Mesenteric fat pad (tissue), 1 donor: ENCODE data around the gene P2RX3. TPM values are rescaled to one million over a fixed set of nuclear protein-coding genes. Genes with fewer than 3 reads are reported as not detected.

ENCODE experiments used
- DNase-seq: peaks from one replicate; pipeline ENCODE4 v3.0.0-alpha.2; 2020; ENCODE audit warnings: low spot score
- total RNA-seq: library from RNA; stranded (reverse); fragmentation: NEBNext Ultra II Directional; extraction: Animal tissue kit (Norgen Biotek cat#: 25700); gene quantifications from one replicate; pipeline ENCODE4 v1.2.1, GENCODE V29; 2021
- donor health status: DM: yes; HTN: yes; CAD: no.

The P2RX3 gene
- total RNA-seq, 1 donor from 2014 or later, result not detected

- no peak for DNase-seq
Measured at GRCh38 chr11:57417056-57417455, 78.9 kb downstream of the P2RX3 start.

GRCh38 chr11:57418131-57418530, 80.0 kb downstream of the P2RX3 start:
- no peak for DNase-seq

GRCh38 chr11:57419146-57419545, 81.0 kb downstream of the P2RX3 start:
- DNase-seq, result no peak

- DNase-seq, result no peak
Measured at GRCh38 chr11:57421066-57421465, 82.9 kb downstream of the P2RX3 start.

GRCh38 chr11:57421805-57422204, 83.7 kb downstream of the P2RX3 start:
- no peak for DNase-seq

Other genes starting within 250 kb of the P2RX3 start
- not detected for gene LRRC55, start 156.4 kb upstream of the P2RX3 start, total RNA-seq
- 13.7 TPM for gene APLNR, start 101.1 kb upstream of the P2RX3 start, total RNA-seq
- 236 TPM for gene TNKS1BP1, start 13.4 kb upstream of the P2RX3 start, total RNA-seq
- gene SSRP1, start 2.5 kb upstream of the P2RX3 start, total RNA-seq, result 54.0 TPM
- not detected for gene PRG3, start 42.8 kb downstream of the P2RX3 start, total RNA-seq
- gene PRG2, start 52.3 kb downstream of the P2RX3 start, total RNA-seq, result 0.45 TPM
- 95.1 TPM for gene SLC43A3, start 88.8 kb downstream of the P2RX3 start, total RNA-seq
- gene RTN4RL2, start 122.2 kb downstream of the P2RX3 start, total RNA-seq, result 2.8 TPM
- gene SLC43A1, start 177.3 kb downstream of the P2RX3 start, total RNA-seq, result 8.4 TPM
- 48.0 TPM for gene TIMM10, start 192.4 kb downstream of the P2RX3 start, total RNA-seq
- gene SMTNL1, start 199.2 kb downstream of the P2RX3 start, total RNA-seq, result not detected
- gene UBE2L6, start 229.3 kb downstream of the P2RX3 start, total RNA-seq, result 51.9 TPM